NCI-H128 (cell line): ENCODE data around the gene VAX1.
"Not testable (repeated sequence)": the region's sequence is repeated elsewhere in the genome, so short reads cannot be mapped to it uniquely, and the experiment has no call there.

Source experiments
- DNase-seq: peaks from one replicate; lab custom pipeline; 2025; ENCODE audit not compliant: unreplicated experiment; lab: John Stamatoyannopoulos, UW

VAX1 gene

DNA sequence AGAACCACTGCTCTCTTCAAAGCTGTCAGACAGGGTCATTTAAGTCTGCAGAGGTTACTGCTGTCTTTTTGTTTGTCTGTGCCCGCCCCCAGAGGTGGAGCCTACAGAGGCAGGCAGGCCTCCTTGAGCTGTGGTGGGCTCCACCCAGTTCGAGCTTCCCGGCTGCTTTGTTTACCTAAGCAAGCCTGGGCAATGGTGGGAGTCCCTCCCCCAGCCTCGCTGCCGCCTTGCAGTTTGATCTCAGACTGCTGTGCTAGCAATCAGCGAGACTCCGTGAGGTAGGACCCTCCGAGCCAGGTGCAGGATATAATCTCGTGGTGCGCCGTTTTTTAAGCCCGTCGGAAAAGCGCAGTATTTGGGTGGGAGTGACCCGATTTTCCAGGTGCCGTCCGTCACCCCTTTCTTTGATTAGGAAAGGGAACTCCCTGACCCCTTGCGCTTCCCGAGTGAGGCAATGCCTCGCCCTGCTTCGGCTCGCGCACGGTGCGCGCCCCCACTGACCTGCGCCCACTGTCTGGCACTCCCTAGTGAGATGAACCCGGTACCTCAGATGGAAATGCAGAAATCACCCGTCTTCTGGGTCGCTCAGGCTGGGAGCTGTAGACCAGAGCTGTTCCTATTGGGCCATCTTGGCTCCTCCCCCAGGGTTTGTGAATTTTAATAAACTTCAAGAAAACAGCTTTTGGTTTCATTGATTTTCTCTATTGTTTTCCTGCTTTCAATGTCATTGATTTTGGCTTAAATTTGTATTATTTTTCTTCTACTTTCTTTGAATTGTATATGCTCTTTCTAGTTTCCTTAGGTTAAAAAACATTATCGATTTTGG lies 53.4 kb downstream of the VAX1 start:
- DNase-seq = not testable (repeated sequence)
